ENCODE data around the gene ABCC2.
"Not testable (repeated sequence)": the region's sequence is repeated elsewhere in the genome, so short reads cannot be mapped to it uniquely, and the experiment has no call there.

Gene ABCC2

DNA sequence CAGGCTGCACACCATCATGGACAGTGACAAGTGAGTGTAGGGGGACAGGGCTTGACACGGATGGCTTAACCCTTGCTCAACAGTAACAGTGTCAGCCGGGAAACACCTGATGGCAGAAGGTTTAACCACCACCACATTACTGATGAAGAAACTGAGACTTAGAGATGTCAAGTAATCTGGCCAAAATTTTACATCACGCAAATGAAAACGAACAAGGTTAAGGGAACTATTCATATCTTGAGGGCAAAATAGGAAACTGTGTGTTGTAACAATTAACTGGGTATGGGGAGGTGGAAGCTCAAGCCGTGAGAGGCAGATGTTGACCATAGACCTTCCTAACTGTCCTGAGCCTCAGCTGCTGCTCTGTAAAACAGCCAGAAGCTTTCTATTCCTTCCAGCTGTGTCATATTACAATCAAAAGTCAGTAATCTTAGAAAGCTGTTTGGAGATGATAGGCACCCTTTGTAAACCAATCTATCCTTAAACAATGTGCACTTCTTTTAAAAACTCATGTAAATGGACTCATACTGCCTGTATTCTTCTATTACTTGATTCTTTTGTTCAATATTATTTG lies 68.4 kb downstream of the ABCC2 start:
- Mint-ChIP-seq H3K27ac (no peak overlapping the region), H3K36me3 (peaks cover 11% of the 10 kb centered on the region), H3K27me3 (no peaks in the 10 kb centered on the region)

DNA sequence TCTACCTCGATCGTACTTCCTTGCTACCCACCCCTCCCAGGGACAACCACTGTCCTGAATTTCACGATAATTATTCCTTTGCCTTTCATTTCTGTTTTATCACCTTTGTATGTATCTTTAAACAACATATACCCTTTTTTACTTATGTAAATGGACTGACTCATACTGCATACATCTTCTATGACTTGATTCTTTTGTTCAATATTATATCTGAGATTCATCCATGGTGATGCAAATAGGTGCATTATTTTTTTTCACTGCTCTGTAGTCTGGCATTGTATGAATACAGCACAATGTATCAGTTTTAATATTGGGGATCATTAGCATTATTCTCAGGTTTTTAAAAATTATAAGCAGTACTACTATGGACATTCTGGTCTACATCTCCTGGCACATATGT lies 69.4 kb downstream of the ABCC2 start:
- no peak overlapping the region for H3K27ac Mint-ChIP-seq
- no peaks in the 10 kb centered on the region for H3K27me3 Mint-ChIP-seq
- no peaks in the 10 kb centered on the region for H3K4me1 Mint-ChIP-seq
- no peaks in the 10 kb centered on the region for H3K9me3 Mint-ChIP-seq
- H3K36me3 Mint-ChIP-seq = peaks cover 11% of the 10 kb centered on the region
- H3K4me3 Mint-ChIP-seq = no peak overlapping the region

More for the DNA sequence above, 68.4 kb downstream of the ABCC2 start:
- H3K4me1 Mint-ChIP-seq = peaks cover 6% of the 10 kb centered on the region
- H3K4me3 Mint-ChIP-seq = no peak overlapping the region
- no peaks in the 10 kb centered on the region for H3K9me3 Mint-ChIP-seq

DNA sequence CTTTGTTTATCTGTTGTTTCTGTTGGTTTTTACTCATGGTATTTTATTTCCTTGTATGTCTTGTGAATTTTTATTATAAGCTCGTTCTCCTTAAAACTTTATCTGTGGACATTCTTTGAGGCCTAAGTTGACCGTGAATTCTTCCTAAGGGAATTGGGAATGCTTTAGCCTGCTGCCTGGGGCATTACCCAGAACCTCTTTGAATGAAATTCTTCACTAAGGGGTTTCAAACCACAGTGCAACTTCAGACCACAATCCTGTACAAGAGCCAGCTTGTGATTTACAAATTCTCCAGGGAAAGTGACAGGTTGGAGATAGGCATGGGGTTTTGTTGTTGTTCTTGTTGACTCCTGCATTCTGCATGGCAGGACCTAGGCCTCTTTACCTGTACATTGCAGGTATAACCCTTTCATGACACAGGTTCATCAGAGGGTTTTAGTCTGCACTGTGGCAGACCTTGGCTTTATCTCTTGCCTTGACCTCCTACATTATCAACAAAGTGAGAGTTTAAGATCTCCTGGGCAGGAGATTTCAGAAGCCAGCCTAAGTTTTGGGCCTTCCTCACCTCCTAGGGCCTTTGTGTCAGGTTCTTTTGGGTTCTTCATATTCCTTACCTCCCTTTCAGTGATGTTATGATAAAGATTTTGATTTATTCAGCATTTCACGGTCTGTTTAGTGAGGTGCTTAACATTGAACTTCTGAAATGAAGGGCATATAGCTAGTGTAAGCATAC lies 70.2 kb downstream of the ABCC2 start:
- no peak overlapping the region for H3K27ac Mint-ChIP-seq
- peaks cover under 1% of the 10 kb centered on the region for H3K27me3 Mint-ChIP-seq
- no peaks in the 10 kb centered on the region for H3K4me1 Mint-ChIP-seq
- H3K4me3 Mint-ChIP-seq = no peak overlapping the region
- no peaks in the 10 kb centered on the region for H3K9me3 Mint-ChIP-seq
- peaks cover 11% of the 10 kb centered on the region for H3K36me3 Mint-ChIP-seq

DNA sequence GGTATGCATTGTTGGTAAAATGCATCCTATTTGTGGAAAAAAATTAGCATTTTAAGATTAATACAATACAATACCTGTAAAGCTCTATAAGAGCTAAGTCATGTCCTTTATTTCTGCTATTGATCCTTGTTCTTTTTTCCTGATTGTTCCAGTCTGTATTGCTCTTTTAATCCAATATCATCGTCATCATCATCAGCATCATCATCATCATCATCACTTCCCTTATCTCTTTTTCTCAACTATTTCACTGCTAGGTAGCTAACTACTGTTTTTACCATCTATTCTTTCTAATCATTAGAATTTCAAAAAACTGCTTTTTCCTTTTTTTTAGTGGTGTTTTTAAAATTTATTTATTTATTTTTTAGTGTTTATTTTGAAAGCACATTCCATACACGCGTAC lies 71.2 kb downstream of the ABCC2 start:
- H3K36me3 Mint-ChIP-seq = peaks cover 11% of the 10 kb centered on the region
- H3K27me3 Mint-ChIP-seq = peaks cover 2% of the 10 kb centered on the region
- H3K4me3 Mint-ChIP-seq = no peak overlapping the region
- H3K9me3 Mint-ChIP-seq = no peaks in the 10 kb centered on the region
- no peak overlapping the region for H3K27ac Mint-ChIP-seq
- no peaks in the 10 kb centered on the region for H3K4me1 Mint-ChIP-seq

DNA sequence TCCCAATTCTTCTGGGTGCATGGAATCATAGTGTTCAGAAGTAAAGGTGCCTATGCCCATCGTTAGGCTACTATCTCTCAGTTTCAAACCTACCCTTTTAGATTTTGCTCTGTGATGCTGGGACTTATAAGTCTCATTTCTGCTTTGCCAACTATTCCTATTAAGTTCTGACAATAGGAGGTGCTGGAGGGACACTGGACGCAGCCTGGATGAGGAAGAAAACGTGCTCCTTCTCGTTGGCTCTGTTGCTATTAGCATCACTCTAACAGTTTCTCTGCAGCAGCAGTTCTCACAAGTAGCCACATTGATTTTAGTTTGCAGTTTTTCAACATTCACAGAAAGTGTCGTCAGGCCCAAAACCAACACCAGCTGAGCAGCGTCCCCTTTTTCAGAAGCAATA lies 72.4 kb downstream of the ABCC2 start:
- Mint-ChIP-seq H3K4me1 (no peaks in the 10 kb centered on the region), H3K27me3 (peaks cover 2% of the 10 kb centered on the region), H3K9me3 (no peaks in the 10 kb centered on the region), H3K4me3 (no peak overlapping the region), H3K36me3 (peaks cover 11% of the 10 kb centered on the region), H3K27ac (no peak overlapping the region)

DNA sequence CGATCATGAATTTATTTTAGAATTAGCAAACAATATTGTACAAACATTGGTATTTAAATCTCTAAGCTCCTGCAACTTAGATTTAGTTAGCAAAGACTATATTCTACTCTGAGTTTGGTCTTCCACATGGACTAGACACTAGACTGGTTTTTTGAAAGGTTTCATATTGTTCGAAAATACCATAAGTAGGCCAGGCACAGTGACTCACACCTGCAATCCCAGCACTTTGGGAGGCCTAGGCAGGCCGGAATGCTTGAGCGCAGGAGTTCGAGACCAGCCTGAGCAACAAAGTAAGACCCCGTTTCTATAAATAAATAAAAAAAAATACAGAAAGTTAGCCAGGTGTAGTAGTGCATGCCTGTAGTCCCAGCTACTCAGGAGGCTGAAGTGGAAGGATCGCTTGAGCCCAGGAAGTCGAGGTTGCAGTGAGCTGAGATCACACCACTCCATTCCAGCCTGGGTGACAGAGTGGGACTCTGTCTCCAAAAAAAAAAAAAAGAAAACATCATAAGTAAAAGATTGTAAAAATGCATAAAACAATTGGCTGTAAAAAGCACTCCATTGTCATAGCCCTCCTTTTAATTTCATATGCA lies 73.1 kb downstream of the ABCC2 start:
- no peak overlapping the region for H3K27ac Mint-ChIP-seq
- H3K4me1 Mint-ChIP-seq = no peaks in the 10 kb centered on the region
- H3K4me3 Mint-ChIP-seq = no peak overlapping the region
- H3K36me3 Mint-ChIP-seq = peaks cover 11% of the 10 kb centered on the region
- peaks cover 2% of the 10 kb centered on the region for H3K27me3 Mint-ChIP-seq
- H3K9me3 Mint-ChIP-seq = no peaks in the 10 kb centered on the region

DNA sequence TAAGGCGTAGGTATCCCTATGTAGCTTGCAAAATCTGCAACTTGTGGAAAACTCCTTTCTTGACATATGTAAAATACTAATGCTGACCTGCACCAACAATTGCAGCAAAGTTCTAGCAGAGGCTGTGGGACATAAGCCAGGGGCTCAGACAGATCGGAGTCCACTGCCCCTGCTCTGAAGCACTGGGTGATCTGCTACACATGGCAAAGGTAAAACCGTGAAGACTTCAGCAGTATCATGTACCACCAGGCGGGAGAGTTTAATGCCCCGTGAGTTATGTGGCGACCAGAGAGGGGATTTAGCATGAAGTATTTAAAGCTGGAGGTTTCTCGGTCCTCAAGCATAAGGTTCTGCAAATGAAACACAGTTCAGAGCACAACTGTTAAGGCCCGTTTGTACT lies 76.4 kb downstream of the ABCC2 start:
- H3K9me3 Mint-ChIP-seq = no peaks in the 10 kb centered on the region
- no peak overlapping the region for H3K27ac Mint-ChIP-seq
- H3K36me3 Mint-ChIP-seq = peaks cover 1% of the 10 kb centered on the region
- peaks cover 6% of the 10 kb centered on the region for H3K27me3 Mint-ChIP-seq
- no peaks in the 10 kb centered on the region for H3K4me1 Mint-ChIP-seq
- no peak overlapping the region for H3K4me3 Mint-ChIP-seq

DNA sequence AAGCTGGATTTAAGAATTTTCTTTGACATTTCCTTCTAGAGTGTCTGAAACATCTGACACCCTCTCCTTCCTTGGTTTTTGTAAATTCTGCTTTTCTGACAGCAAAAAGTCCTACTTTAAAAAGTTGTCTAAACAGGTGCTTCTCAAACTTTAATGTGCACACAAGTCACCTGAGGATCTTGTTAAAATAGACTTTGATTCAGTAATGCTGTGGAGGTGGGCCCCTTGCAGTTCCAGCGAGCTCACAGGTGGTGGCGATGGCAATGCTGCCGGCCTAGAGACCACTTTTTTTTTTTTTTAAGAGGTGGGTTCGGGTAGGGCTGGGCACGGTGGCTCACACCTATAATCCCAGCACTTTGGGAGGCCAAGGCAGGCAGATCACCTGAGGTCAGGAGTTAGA lies 77.1 kb downstream of the ABCC2 start:
- H3K36me3 Mint-ChIP-seq = peaks cover 1% of the 10 kb centered on the region
- no peak overlapping the region for H3K4me3 Mint-ChIP-seq
- no peaks in the 10 kb centered on the region for H3K9me3 Mint-ChIP-seq
- peaks cover 10% of the 10 kb centered on the region for H3K27me3 Mint-ChIP-seq
- H3K27ac Mint-ChIP-seq = no peak overlapping the region
- H3K4me1 Mint-ChIP-seq = no peaks in the 10 kb centered on the region

DNA sequence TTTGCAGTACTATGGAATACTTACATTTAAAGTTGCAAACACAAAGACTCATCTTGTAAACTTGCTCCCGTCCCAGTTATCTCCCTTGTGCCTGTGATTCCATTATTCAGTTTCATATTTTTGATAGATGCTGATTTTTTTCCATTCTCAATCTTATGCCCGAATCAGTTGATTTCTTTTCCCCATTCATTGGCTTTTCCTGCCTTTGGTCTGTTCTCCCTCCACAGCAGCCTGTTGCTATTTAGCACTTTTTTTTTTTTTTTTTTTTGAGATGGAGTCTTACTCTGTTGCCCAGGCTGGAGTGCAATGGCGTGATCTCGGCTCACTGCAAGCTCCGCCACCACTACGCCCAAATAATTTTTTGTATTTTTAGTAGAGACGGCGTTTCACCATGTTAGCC lies 78.0 kb downstream of the ABCC2 start:
- H3K36me3 Mint-ChIP-seq = no peaks in the 10 kb centered on the region
- no peak overlapping the region for H3K27ac Mint-ChIP-seq
- H3K4me1 Mint-ChIP-seq = no peaks in the 10 kb centered on the region
- no peak overlapping the region for H3K4me3 Mint-ChIP-seq
- no peaks in the 10 kb centered on the region for H3K9me3 Mint-ChIP-seq
- H3K27me3 Mint-ChIP-seq = peaks cover 15% of the 10 kb centered on the region

DNA sequence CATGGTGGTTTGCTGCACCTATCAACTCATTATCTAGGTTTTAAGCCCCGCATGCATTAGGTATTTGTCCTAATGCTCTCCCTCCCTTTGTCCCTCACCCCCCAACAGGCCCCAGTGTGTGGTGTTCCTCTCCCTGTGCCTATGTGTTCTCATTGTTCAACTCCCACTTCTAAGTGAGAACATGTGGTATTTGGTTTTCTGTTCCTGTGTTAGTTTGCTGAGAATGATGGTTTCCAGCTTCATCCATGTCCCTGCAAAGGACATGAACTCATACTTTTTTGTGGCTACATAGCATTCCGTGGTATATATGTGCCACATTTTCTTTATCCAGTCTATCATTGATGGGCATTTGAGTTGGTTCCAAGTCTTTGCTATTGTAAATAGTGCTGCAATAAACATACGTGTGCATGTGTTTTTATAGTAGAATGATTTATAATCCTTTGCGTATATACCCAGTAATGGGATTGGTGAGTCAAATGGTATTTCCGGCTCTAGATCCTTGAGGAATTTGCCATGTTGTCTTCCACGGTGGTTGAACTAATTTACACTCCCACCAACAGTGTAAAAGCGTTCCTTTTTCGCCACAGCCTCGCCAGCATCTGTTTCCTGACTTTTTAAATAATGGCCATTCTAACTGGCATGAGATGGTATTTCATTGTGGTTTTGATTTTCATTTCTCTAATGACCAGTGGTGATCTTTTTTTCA lies 81.2 kb downstream of the ABCC2 start:
- not testable (repeated sequence) for H3K9me3 Mint-ChIP-seq, H3K4me1 Mint-ChIP-seq, H3K4me3 Mint-ChIP-seq, H3K36me3 Mint-ChIP-seq, H3K27ac Mint-ChIP-seq
- H3K27me3 Mint-ChIP-seq = peaks cover 39% of the 10 kb centered on the region

DNA sequence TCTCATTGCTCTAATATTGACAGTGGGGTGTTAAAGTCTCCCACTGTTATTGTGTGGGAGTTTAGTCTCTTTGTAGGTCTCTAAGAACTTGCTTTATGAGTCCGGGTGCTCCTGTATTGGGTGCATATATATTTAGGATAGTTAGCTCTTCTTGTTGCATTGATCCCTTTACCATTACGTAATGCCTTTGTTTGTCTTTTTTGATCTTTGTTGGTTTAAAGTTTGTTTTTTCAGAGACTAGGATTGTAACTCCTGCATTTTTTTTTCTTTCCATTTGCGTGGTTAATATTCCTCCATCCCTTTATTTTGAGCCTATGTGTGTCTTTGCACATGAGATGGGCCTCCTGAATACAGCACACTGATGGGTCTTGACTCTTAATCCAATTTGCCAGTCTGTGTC lies 84.8 kb downstream of the ABCC2 start:
- H3K9me3 Mint-ChIP-seq, H3K4me3 Mint-ChIP-seq, H3K36me3 Mint-ChIP-seq, H3K27ac Mint-ChIP-seq: not testable (repeated sequence)
- Mint-ChIP-seq H3K27me3 (peaks cover 57% of the 10 kb centered on the region), H3K4me1 (peaks cover 21% of the 10 kb centered on the region)

DNA sequence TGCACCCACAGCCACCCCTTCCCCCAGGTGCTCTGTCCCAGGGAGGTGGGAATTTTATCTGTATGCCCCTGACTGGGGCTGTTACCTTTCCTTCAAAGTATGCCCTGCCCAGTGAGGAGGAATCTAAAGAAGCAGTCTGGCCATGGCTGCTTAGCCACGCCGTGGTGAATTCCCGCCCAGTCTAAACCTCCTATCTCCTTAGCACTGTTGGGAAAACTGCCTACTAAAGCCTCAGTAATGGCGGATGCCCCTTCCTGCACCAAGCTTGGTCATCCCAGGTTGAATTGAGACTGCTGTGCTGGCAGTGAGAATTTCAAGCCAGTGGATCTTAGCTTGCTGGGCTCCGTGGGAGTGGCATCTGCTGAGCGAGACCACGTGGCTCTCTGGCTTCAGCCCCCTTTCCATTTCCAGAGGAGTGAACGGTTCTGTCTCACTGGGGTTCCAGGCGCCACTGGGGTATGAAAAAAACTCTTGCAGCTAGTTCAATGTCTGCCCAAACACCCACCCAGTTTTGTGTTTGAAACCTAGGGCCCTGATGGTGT lies 87.2 kb downstream of the ABCC2 start:
- Mint-ChIP-seq H3K36me3 (peaks cover 3% of the 10 kb centered on the region), H3K27me3 (peaks cover 70% of the 10 kb centered on the region), H3K27ac (no peak overlapping the region), H3K4me3 (no peak overlapping the region), H3K4me1 (peaks cover 21% of the 10 kb centered on the region), H3K9me3 (peaks cover 9% of the 10 kb centered on the region)

DNA sequence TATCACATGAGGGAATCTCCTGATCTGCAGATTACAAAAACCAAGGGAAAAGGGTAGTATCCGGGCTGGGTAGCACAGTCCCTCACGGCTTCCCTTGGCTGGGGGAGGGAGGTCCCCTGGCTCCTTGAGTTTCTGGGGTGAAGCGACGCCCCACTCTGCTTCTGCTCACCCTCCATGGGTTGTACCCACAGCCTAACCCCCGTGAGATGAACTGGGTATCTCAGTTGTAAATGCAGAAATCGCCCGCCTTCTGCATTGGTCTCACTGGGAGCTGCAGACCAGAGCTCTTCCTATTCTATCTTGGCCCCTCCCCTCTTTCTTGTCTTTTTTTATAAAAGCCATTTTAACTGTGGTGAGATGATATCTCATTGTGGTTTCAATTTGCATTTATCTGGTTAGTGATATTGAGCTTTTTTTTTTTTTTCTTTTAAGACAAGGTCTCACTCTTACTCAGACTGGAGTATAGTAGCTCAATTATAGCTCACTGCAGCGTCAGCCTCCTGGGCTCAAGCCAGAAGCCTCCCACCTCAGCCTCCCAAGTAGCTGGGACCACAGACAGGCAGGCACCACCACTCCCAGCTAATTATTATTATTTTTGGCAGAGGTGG lies 87.8 kb downstream of the ABCC2 start:
- Mint-ChIP-seq H3K4me1 (peaks cover 21% of the 10 kb centered on the region), H3K27ac (peak overlapping the region; percentile 69), H3K27me3 (peaks cover 69% of the 10 kb centered on the region), H3K9me3 (peaks cover 9% of the 10 kb centered on the region), H3K36me3 (peaks cover 3% of the 10 kb centered on the region), H3K4me3 (peak overlapping the region; percentile 59)

DNA sequence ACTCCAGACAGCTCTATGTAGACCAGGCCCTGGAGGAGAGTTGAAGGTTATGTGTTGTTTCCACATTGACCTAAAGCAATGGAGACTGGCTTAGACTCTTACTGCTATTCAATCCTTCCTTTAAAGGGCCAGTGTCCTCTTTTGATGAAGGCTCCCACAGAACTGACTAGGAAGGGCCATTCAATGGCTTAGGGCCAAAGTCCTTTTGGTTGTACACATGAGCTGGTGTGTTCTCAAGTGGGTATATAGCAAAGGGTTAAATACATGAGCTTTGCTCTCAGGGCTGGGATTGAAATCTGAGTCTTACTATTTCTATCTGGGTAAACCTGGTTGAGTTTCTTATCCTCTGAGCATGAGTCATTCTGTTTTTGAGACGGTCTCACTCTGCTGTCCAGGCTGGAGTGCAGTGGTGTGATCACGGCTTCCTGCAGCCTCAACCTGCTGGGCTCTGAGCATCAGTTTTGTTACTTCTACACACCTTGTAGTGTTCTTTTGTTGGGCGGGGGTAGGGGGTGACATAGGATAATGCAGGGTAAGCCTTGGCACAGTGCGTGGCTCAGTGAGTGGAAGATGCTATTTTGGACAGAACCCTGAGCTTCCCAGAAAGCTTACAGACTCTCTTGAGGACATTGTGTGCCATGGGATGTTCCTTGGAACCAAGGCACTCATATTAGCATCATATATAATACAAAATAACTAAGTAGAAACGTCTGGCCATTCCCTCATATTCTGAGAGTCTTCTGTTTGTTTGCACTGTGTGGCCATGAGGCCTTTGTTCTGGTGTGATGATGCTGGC lies 90.1 kb downstream of the ABCC2 start:
- H3K4me3 Mint-ChIP-seq = no peak overlapping the region
- peaks cover 61% of the 10 kb centered on the region for H3K27me3 Mint-ChIP-seq
- H3K4me1 Mint-ChIP-seq = peaks cover 21% of the 10 kb centered on the region
- H3K27ac Mint-ChIP-seq = no peak overlapping the region
- peaks cover 19% of the 10 kb centered on the region for H3K36me3 Mint-ChIP-seq
- no peaks in the 10 kb centered on the region for H3K9me3 Mint-ChIP-seq

DNA sequence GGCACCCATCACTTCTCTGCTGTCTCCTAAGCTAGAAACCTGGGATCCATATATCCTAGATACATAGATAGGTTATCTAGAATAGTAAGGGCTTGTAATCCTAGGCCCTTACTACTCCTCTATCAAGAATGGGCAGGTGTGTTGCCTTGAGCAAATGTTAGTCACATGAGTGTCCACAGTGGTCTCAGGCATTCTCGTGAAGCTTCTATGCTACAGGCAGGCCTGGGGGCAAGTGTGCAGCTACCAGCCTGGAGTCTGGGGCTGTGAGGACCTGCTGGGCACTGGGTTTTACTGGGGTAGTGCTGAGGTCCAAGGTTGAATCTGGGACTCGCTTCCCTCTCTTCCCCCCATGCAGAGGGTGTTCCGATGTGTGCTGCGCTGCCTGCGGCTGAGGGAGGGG lies 91.4 kb downstream of the ABCC2 start:
- H3K27me3 Mint-ChIP-seq = peaks cover 53% of the 10 kb centered on the region
- H3K9me3 Mint-ChIP-seq = no peaks in the 10 kb centered on the region
- H3K36me3 Mint-ChIP-seq = peaks cover 27% of the 10 kb centered on the region
- no peak overlapping the region for H3K4me3 Mint-ChIP-seq
- peaks cover 28% of the 10 kb centered on the region for H3K4me1 Mint-ChIP-seq
- H3K27ac Mint-ChIP-seq = no peak overlapping the region
